GM21447 (cell line): ENCODE measurements around the gene FAM53A.

Experiments
- ATAC-seq: cut with Tn5 transposase; IDR thresholded peaks from one replicate; pipeline ENCODE4 v1.9.1; 2021; ENCODE audit not compliant: unreplicated experiment

The FAM53A gene

DNA sequence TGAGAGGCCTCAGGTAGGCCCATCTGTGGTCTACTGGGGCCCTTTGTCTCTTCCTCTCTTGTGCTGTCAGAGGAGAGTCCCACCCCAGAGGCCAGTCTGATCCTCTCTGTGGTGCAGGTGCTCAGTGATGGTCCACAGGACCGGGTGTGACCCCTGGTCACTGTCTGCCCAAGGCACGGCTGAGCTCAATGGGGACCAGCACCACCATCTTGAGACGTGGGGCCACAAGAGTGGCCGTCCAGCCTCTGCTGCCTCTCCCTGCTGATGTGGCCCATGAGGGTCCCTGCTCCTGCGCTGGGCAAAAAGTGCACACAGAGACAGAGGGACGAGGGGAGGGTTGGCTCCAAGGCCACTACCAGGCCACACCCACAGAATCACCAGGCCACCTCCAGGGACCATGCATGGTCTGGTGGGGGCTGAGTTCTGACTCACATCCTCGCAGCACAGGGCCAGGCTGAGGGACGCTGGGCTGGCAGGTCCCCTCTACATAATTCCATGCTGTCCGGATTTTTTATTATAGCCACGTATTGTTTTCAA, 88.3 kb downstream of the FAM53A start:
- no peak for ATAC-seq

- no peak for ATAC-seq
Observed at GRCh38 chr4:1594871-1595788, 89.0 kb downstream of the FAM53A start.

GRCh38 chr4:1593881-1594345, 90.2 kb downstream of the FAM53A start:
- ATAC-seq, result no peak

- no peak for ATAC-seq
Observed at GRCh38 chr4:1593458-1593857, 90.7 kb downstream of the FAM53A start.

GRCh38 chr4:1592709-1593417, 91.2 kb downstream of the FAM53A start:
- ATAC-seq, result no peak

- ATAC-seq, result no peak
Observed at GRCh38 chr4:1592068-1592708, 91.9 kb downstream of the FAM53A start.

GRCh38 chr4:1591107-1591506, 93.0 kb downstream of the FAM53A start:
- ATAC-seq, result no peak

DNA sequence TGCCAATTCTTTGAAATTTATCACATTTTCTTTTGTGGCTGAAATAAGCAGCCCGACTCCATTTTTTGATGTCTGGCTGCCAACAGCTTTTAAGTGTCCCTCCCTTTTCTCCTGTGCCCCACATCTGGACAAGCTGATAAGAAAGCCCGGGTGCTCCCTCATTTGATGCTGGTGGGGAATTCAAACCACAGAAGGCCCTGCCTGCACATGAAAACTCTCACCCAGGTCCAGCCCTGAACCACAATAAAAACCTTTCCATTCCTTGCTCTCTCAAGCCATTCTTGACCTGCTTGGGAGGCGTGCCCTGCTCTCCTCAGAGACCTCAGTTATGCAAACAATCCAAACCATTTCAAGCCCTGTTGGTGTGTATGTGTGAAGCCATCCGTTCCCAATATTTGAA, 93.9 kb downstream of the FAM53A start:
- ATAC-seq, result no peak
